Rectal smooth muscle tissue (tissue), 1 donor: Measurements from ENCODE around the gene CNKSR1.

ENCODE experiments used
- H3K27ac ChIP-seq: one replicate; pipeline ENCODE4 v1.7.0; 2013; ENCODE audit warnings: low read depth, low read length, inconsistent platforms
- H3K27me3 ChIP-seq: one replicate; pipeline ENCODE4 v1.7.0; 2013; ENCODE audit warnings: low read length; ENCODE audit not compliant: control insufficient read depth, insufficient read depth
- H3K36me3 ChIP-seq: one replicate; pipeline ENCODE4 v1.7.0; 2013; ENCODE audit warnings: low read length; ENCODE audit not compliant: control insufficient read depth, insufficient read depth
- H3K4me1 ChIP-seq: one replicate; pipeline ENCODE4 v1.7.0; 2013; ENCODE audit warnings: low read length; ENCODE audit not compliant: control insufficient read depth, insufficient read depth
- H3K4me3 ChIP-seq: one replicate; pipeline ENCODE4 v1.7.0; 2013; ENCODE audit warnings: low read length
- H3K9ac ChIP-seq: one replicate; pipeline ENCODE4 v1.7.0; 2013; ENCODE audit warnings: low read length

The CNKSR1 gene

GRCh38 chr1:26153966-26154532 lies 23.2 kb upstream of the CNKSR1 start:
- no peak overlapping the region for H3K4me3 ChIP-seq
- no peak overlapping the region for H3K9ac ChIP-seq
- H3K27me3 ChIP-seq, result peaks cover 10% of the 10 kb centered on the region
- no peaks in the 10 kb centered on the region for H3K4me1 ChIP-seq
- H3K27ac ChIP-seq, result no peak overlapping the region
- H3K36me3 ChIP-seq, result no peaks in the 10 kb centered on the region

- no peak overlapping the region for H3K9ac ChIP-seq
- no peak overlapping the region for H3K27ac ChIP-seq
- no peaks in the 10 kb centered on the region for H3K4me1 ChIP-seq
- peaks cover 10% of the 10 kb centered on the region for H3K27me3 ChIP-seq
- H3K4me3 ChIP-seq, result no peak overlapping the region
- no peaks in the 10 kb centered on the region for H3K36me3 ChIP-seq
Measured at GRCh38 chr1:26154750-26155149, 22.5 kb upstream of the CNKSR1 start.

- H3K27me3 ChIP-seq, result peaks cover 10% of the 10 kb centered on the region
- H3K9ac ChIP-seq, result no peak overlapping the region
- no peak overlapping the region for H3K4me3 ChIP-seq
- no peaks in the 10 kb centered on the region for H3K36me3 ChIP-seq
- no peak overlapping the region for H3K27ac ChIP-seq
- no peaks in the 10 kb centered on the region for H3K4me1 ChIP-seq
Measured at GRCh38 chr1:26155370-26156284, 21.7 kb upstream of the CNKSR1 start.

- Histone ChIP-seq H3K27ac (peak overlapping the region; percentile 38), H3K9ac (no peak overlapping the region), H3K27me3 (peaks cover 10% of the 10 kb centered on the region)
Measured at GRCh38 chr1:26156285-26157038, 20.8 kb upstream of the CNKSR1 start.

GRCh38 chr1:26158271-26158907 lies 18.9 kb upstream of the CNKSR1 start:
- H3K4me1 ChIP-seq, result peaks cover 3% of the 10 kb centered on the region
- H3K27me3 ChIP-seq, result peaks cover 10% of the 10 kb centered on the region
- no peak overlapping the region for H3K27ac ChIP-seq
- H3K4me3 ChIP-seq, result no peak overlapping the region
- no peaks in the 10 kb centered on the region for H3K36me3 ChIP-seq
- H3K9ac ChIP-seq, result no peak overlapping the region

More at GRCh38 chr1:26156285-26157038, 20.8 kb upstream of the CNKSR1 start:
- no peaks in the 10 kb centered on the region for H3K36me3 ChIP-seq
- peaks cover 3% of the 10 kb centered on the region for H3K4me1 ChIP-seq
- H3K4me3 ChIP-seq, result peak overlapping the region; percentile 36

- Histone ChIP-seq H3K4me1 (peaks cover 3% of the 10 kb centered on the region), H3K9ac (no peak within 1 kb of the TSS), H3K27me3 (peaks cover 10% of the 10 kb centered on the region), H3K27ac (no peak within 1 kb of the TSS), H3K36me3 (no peaks in the 10 kb centered on the region), H3K4me3 (peak within 1 kb of the TSS; percentile 22)
Measured at GRCh38 chr1:26158908-26159742, 18.2 kb upstream of the CNKSR1 start, which contains the start of gene FAM110D. Gene FAM110D (plus strand): TSS chr1:26159079. CDS start chr1:26161292, 2,213 bp downstream.

GRCh38 chr1:26159743-26160039 lies 17.6 kb upstream of the CNKSR1 start:
- Histone ChIP-seq H3K9ac (no peak overlapping the region), H3K4me3 (no peak overlapping the region), H3K27ac (no peak overlapping the region), H3K36me3 (no peaks in the 10 kb centered on the region), H3K27me3 (peaks cover 10% of the 10 kb centered on the region), H3K4me1 (peaks cover 3% of the 10 kb centered on the region)

GRCh38 chr1:26160527-26161414 lies 16.5 kb upstream of the CNKSR1 start:
- Histone ChIP-seq H3K4me3 (peak overlapping the region; percentile 54), H3K27ac (no peak overlapping the region), H3K9ac (no peak overlapping the region), H3K36me3 (no peaks in the 10 kb centered on the region), H3K27me3 (peaks cover 8% of the 10 kb centered on the region), H3K4me1 (peaks cover 3% of the 10 kb centered on the region)

GRCh38 chr1:26161415-26162219 lies 15.7 kb upstream of the CNKSR1 start:
- Histone ChIP-seq H3K27ac (no peak overlapping the region), H3K4me3 (peak overlapping the region; percentile 54), H3K36me3 (no peaks in the 10 kb centered on the region), H3K27me3 (no peaks in the 10 kb centered on the region), H3K4me1 (peaks cover 3% of the 10 kb centered on the region), H3K9ac (peak overlapping the region; percentile 4)

GRCh38 chr1:26162220-26162709 lies 15.0 kb upstream of the CNKSR1 start:
- Histone ChIP-seq H3K27me3 (no peaks in the 10 kb centered on the region), H3K27ac (no peak overlapping the region), H3K36me3 (no peaks in the 10 kb centered on the region), H3K9ac (no peak overlapping the region), H3K4me3 (peak overlapping the region; percentile 35), H3K4me1 (peaks cover 3% of the 10 kb centered on the region)
